Ascending aorta (tissue), 2 donors: ENCODE measurements around the gene FAM118A. TPM values are rescaled to one million over a fixed set of nuclear protein-coding genes. Genes with fewer than 3 reads are reported as not detected.

Experiments
- DNase-seq, 2 donors: peaks; one replicate each; pipeline ENCODE4 v3.0.0-alpha.2; 2019; ENCODE audit warnings: low spot score in 2 of 2
- H3K27ac ChIP-seq, 2 donors: fragments of 200-600 bp; sonication (generic); one replicate each; pipeline ENCODE4 v1.5.1; 2016 to 2017; ENCODE audit warnings: mild to moderate bottlenecking in 1 of 2
- H3K27me3 ChIP-seq: fragments of 200-600 bp; sonication (generic); one replicate; pipeline ENCODE4 v1.5.1; 2017
- H3K36me3 ChIP-seq, 2 donors: fragments of 200-600 bp; sonication (generic); one replicate each; pipeline ENCODE4 v1.5.1; 2016
- H3K4me1 ChIP-seq, 2 donors: fragments of 200-600 bp; sonication (generic); one replicate each; pipeline ENCODE4 v1.5.1; 2016 to 2017; ENCODE audit warnings: mild to moderate bottlenecking in 1 of 2
- H3K4me3 ChIP-seq, 2 donors: fragments of 200-600 bp; sonication (generic); one replicate each; pipeline ENCODE4 v1.5.1; 2016 to 2017; ENCODE audit warnings: mild to moderate bottlenecking in 1 of 2
- H3K9me3 ChIP-seq, 2 donors: fragments of 200-600 bp; sonication (generic); one replicate each; pipeline ENCODE4 v1.5.1; 2016
- CTCF ChIP-seq, 3 experiments: fragments of 200-600 bp in 2 of 3; fragments of 450-650 bp in 1 of 3; sonication (generic) in 2 of 3; IDR thresholded peaks; one replicate each; pipeline ENCODE4 v1.5.1; 2016 to 2019; ENCODE audit warnings: antibody characterized with exemption in 3 of 3, mild to moderate bottlenecking in 1 of 3, moderate library complexity in 1 of 3
- intact Hi-C: fragments of 100-400 bp; cut with DNase I; formaldehyde crosslinking; loops from one replicate; pipeline ENCODE4 v1.15.1; 2023
- total RNA-seq: library from RNA; depleted of rRNA; stranded (reverse); fragments of >200 nt; gene quantifications from one replicate; pipeline ENCODE4 v1.1.0, GENCODE V29; 2016

The FAM118A gene
- total RNA-seq, 1 donor from 2014 or later = 23.5 TPM

GRCh38 chr22:45308391-45308956 is 1.3 kb upstream of the FAM118A start:
- DNase-seq = no peak
- Histone ChIP-seq H3K9me3 (no peaks in the 10 kb centered on the region), H3K36me3 (no peaks in the 10 kb centered on the region), H3K27ac (no peak overlapping the region), H3K4me1 (peaks cover 0 to 3% of the 10 kb centered on the region in 2 donors), H3K27me3 (no peaks in the 10 kb centered on the region), H3K4me3 (no peak overlapping the region)
- no peak for TF ChIP-seq CTCF (IDR thresholded peaks at IDR 0.05)
- intact Hi-C loops = no loop called here

GRCh38 chr22:45308957-45309421 is 745 bp upstream of the FAM118A start:
- Histone ChIP-seq H3K9me3 (no peaks in the 10 kb centered on the region), H3K4me1 (peaks cover 0 to 3% of the 10 kb centered on the region in 2 donors), H3K4me3 (peak overlapping the region; percentile 93 to 99), H3K36me3 (no peaks in the 10 kb centered on the region), H3K27ac (peak overlapping the region in 1 of 2 donors; percentile 32), H3K27me3 (no peaks in the 10 kb centered on the region)
- no peak for DNase-seq
- TF ChIP-seq CTCF (IDR thresholded peaks at IDR 0.05) = no peak
- intact Hi-C loops = loop anchor here (1.0 kb wide), 6 partner anchors 8 to 244 kb away; partner anchors contain the start of genes RIBC2 and SMC1B

- H3K36me3 ChIP-seq = no peaks in the 10 kb centered on the region
- no peak for DNase-seq
- H3K4me3 ChIP-seq = peak overlapping the region; percentile 93 to 99
- intact Hi-C loops = loop anchor here (5.0 to 10.0 kb wide), 2 partner anchors 127 to 804 kb away; no protein-coding TSS in a partner anchor
- no peak for TF ChIP-seq CTCF (IDR thresholded peaks at IDR 0.05)
- H3K27me3 ChIP-seq = no peaks in the 10 kb centered on the region
- peaks cover 0 to 3% of the 10 kb centered on the region in 2 donors for H3K4me1 ChIP-seq
- H3K9me3 ChIP-seq = no peaks in the 10 kb centered on the region
- peak overlapping the region; percentile 78 to 89 for H3K27ac ChIP-seq
These were observed 720 bp downstream of the FAM118A start for GRCh38 chr22:45310331-45310976.

GRCh38 chr22:45310977-45311531 is 1.3 kb downstream of the FAM118A start:
- Histone ChIP-seq H3K4me3 (peak overlapping the region; percentile 93 to 99), H3K36me3 (no peaks in the 10 kb centered on the region), H3K4me1 (peaks cover 0 to 3% of the 10 kb centered on the region in 2 donors), H3K9me3 (no peaks in the 10 kb centered on the region), H3K27me3 (no peaks in the 10 kb centered on the region), H3K27ac (peak overlapping the region; percentile 78 to 89)
- TF ChIP-seq CTCF (IDR thresholded peaks at IDR 0.05) = no peak
- no peak for DNase-seq
- intact Hi-C loops = loop anchor here (5.0 to 10.0 kb wide), 2 partner anchors 126 to 804 kb away; no protein-coding TSS in a partner anchor

GRCh38 chr22:45312415-45312814 is 2.7 kb downstream of the FAM118A start:
- no peak overlapping the region for H3K27ac ChIP-seq
- peaks cover 4 to 13% of the 10 kb centered on the region in 2 donors for H3K4me1 ChIP-seq
- no peak for TF ChIP-seq CTCF (IDR thresholded peaks at IDR 0.05)
- no peaks in the 10 kb centered on the region for H3K36me3 ChIP-seq
- H3K4me3 ChIP-seq = no peak overlapping the region
- H3K27me3 ChIP-seq = no peaks in the 10 kb centered on the region
- no peaks in the 10 kb centered on the region for H3K9me3 ChIP-seq
- intact Hi-C loops = loop anchor here (5.0 to 10.0 kb wide), 2 partner anchors 125 to 802 kb away; no protein-coding TSS in a partner anchor
- no peak for DNase-seq
